Activated T-helper 1 cell treated with Interleukin-2 at 50 U/mL for 16 hours (primary cell): ENCODE data around the gene SERPINA5.

Source experiments
- DNase-seq: peaks from one replicate; pipeline ENCODE4 v3.0.0-alpha.2; 2020; ENCODE audit warnings: low read depth

SERPINA5 gene, protein sequence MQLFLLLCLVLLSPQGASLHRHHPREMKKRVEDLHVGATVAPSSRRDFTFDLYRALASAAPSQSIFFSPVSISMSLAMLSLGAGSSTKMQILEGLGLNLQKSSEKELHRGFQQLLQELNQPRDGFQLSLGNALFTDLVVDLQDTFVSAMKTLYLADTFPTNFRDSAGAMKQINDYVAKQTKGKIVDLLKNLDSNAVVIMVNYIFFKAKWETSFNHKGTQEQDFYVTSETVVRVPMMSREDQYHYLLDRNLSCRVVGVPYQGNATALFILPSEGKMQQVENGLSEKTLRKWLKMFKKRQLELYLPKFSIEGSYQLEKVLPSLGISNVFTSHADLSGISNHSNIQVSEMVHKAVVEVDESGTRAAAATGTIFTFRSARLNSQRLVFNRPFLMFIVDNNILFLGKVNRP

GRCh38 chr14:94581127-94581999 lies at the start of gene SERPINA5:
Gene SERPINA5, plus strand, starts transcription at chr14:94581426. Its CDS starts 5,937 bp downstream, at chr14:94587363.
- no peak for DNase-seq

- no peak for DNase-seq
These were observed 48.8 kb upstream of the SERPINA5 start for GRCh38 chr14:94532447-94532846.

- no peak for DNase-seq
These were observed 45.7 kb upstream of the SERPINA5 start for GRCh38 chr14:94535506-94535905.

DNA sequence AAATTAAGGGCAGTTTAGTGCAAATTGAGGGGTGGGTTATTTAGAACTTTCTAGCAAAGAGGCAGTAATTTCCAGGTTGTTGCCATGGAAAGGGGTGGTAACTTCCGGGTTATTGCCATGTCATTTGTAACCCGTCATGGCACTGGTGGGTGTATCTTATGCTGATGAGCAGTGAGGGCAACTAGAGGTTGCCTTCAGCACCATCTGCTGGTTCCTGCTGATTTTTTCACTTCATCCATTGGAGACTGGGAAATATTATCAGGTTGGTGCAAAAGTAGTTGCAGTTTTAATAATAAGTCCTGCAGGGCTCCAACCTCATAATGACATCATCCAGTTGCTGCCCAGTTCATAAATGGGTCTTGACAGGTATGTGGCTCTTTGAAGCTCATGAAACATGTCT lies 44.4 kb upstream of the SERPINA5 start:
- no peak for DNase-seq

DNA sequence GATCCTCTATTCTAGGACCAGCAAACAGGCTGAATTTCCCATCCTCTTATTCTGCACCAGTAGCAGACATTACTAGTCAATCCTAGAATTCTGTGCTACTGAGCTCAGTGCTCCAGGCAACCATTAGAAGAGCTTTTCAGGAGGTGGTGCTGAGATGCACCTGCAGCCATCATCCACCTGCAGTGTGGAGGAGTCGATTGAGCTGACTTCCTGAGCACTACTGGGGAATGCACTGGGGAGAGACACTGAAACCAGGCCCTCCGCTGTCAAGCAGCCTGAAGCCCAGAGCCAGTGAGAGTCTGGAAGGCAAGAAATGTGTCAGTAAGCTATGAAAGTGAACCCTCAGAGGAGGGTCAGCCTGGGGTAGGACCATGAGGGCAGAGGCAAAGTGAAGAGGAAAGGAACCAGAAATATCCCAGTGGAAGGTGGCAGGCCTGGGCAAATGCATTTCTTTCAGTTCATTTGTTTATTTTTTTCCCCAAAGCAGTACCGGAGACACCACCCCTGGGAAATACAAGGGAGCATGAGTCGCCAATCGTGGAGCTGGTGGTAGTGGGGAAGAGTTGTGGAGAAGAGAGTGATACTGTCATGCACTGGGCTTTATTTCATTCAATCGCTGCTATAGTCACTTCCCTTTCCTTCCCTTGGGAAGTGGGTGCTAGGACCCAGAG lies 43.0 kb upstream of the SERPINA5 start:
- DNase-seq = no peak

GRCh38 chr14:94539181-94539580 lies 42.0 kb upstream of the SERPINA5 start:
- DNase-seq = no peak

GRCh38 chr14:94540031-94540794 lies 41.0 kb upstream of the SERPINA5 start:
- DNase-seq = no peak

DNA sequence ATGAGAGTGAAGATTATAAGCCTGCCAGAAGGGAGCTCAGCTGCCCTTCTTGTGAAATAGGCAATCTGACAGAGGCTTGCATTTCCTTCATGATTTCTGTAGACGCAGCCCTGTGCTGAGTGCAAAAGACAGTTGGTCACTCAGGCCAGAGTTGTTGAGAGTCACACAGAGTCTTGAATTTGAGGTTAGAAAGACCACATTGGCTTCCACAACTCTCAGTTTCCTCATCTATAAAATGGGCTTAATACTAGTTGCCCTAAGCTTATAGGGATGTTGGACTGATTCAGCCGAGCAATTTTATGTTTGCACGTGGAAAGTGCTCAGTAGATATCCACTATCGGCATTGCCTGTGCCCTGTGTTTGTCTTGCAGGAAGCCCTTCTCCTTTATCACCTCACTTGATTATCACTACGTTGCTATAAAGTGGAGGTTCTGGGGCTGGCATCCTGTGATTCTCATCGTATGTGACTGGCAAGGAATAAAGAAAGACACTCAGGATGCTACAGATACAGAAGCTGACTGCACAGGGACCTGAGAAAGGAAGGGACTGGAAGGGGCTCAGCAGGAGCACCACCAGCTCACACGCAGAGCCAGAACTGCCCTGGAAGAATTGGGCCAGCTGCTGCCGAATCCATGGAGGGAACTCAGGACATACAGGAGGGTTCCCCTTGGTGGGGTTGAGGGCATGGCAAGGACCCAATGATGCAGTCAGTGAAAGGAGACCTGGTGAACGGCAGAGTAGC lies 39.8 kb upstream of the SERPINA5 start:
- no peak for DNase-seq

- no peak for DNase-seq
These were observed 39.0 kb upstream of the SERPINA5 start for GRCh38 chr14:94542111-94542810.

DNA sequence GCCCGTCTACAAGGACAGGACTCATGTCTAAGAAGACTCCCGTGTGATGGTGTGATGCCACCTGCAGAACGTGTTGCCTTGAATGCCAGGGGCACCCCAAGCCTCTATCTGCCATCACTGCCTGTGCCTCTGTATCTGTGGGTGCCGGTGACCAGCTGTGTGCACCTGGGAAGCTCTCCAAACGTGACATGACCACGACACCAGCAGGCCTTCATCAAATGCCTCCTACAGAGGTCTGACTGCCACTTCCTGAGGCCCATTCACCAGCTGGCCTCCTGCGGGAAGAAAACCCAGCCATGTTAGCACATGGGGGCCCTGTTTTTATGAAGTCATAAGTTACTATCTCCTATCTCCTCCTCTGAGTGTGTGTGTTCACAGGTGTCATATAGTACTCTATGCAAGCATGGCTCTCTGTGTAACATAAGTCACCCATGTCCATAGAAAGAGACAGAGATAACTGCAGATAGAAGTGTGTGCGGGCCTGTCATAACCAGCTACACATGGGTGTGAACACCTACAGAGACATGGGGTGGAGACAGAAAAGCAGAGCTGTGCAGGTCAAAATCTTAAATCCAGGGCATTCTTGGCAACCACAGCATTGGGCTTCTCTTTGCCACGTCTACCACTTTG lies 38.3 kb upstream of the SERPINA5 start:
- DNase-seq = no peak

DNA sequence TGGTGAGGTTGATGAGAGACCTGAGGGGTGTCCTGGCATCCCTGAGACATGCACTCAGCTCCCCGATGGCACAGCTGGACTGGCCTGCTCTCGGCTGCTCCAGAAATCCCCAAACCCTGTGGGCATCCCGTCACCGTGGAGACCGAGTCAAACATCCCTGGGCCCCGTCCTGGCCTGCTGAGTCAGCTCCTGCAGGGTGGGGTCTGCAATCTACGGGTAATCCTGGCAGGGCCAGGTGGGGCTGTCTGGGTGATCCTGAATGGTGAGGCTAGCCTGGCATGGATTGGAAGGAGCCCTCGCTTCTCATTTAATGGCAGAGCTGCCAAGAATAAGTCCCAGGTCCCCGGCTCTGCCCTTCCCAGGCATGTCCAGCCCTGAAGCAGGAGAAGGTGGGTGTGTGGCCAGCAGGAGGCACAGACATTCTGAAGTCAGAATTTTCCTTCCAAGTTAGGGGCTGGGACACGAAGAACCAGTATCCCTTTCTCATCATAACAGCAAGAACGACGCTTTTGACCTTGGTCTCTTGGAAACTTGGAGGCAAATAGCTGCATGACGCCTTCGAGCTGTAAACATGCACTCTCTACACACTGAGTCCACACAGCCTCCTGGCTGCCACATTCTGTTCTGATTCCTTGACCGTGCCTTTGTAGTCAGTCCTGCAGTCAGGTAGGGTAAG lies 37.6 kb upstream of the SERPINA5 start:
- DNase-seq = no peak

DNA sequence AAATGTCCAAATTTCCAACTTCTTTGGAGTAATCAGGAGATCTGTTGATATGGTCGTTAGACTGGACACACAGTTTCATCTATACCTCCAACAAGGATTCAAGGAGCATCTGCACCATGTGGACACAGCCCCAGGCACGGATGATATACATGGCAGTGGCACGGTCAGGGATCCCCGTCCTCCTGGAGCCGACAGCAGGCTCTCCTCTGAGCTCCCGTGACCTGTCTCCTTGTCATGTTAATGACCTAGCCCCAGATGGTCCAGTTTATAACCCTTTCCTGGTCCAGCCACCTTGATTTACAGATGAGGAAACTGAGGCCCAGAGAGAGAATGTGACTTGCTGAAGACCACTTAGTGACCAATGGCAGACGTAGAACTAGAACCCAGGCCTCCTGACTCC lies 36.5 kb upstream of the SERPINA5 start:
- no peak for DNase-seq

GRCh38 chr14:94545131-94545841 lies 35.9 kb upstream of the SERPINA5 start:
- no peak for DNase-seq

GRCh38 chr14:94547151-94547680 lies 34.0 kb upstream of the SERPINA5 start:
- DNase-seq = no peak

DNA sequence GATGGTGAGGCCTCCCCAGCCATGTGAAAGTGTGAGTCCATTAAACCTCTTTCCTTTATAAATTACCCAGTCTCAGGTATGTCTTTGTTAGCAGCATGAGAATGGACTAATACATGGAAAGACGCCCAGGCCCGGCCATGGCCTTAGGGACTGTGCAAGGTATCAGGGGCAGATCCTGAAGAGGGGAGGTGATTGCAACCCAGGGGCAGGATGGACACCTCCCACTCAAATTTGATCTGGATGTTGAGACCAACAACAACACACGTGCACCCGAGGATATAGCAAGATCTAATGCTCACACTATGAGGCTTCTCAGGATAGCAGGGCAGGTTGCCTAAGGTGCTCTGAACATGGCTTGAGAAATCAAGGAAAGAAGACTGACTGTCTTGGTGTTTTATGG lies 33.5 kb upstream of the SERPINA5 start:
- DNase-seq = no peak

GRCh38 chr14:94548131-94548998 lies 32.9 kb upstream of the SERPINA5 start:
- no peak for DNase-seq
